Measurements from ENCODE around the gene CDH4. TPM values are rescaled to one million over a fixed set of nuclear protein-coding genes. Genes with fewer than 3 reads are reported as not detected.

CDH4 gene
- total RNA-seq, 1 donor from 2014 or later: not detected

DNA sequence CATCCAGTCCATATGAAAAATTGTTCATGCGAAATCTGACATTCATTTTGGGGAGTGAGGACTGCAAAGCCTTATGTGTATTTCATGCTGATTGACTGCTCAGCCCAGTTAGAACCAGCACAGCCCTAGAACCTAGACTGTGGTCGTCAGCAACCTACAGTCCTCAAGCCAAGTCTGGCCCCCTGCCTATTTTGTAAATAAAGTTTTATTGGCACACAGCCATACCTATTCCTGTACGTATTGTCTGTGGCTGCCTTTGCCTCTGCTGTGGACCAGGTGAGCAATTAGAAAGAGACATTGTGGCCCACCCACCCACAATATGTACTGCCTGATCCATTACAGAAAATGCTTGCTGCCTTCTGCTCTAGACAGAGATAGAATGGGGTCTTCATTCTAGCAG lies 422.6 kb downstream of the CDH4 start:
- no peak for DNase-seq (ENCODE audit: low spot score)
- intact Hi-C loops (cut with DNase I): no loop called here

DNA sequence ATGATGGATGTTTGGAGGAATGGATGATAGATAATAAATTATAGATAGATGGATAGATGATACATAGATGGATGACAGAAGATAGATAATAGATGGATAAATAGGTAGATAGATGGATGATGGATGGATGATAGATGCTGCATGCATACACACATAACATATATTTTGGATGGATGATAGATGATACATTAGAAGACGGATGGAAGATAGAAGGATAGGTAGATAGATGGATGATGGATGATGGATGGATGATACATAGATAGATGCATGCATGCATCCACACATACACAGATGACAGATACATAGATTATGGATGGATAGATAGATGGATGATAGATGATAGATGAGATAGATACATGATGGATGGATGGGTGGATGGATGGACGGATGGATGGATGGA lies 425.9 kb downstream of the CDH4 start:
- intact Hi-C loops (cut with DNase I): no loop called here
- no peak for DNase-seq (ENCODE audit: low spot score)

DNA sequence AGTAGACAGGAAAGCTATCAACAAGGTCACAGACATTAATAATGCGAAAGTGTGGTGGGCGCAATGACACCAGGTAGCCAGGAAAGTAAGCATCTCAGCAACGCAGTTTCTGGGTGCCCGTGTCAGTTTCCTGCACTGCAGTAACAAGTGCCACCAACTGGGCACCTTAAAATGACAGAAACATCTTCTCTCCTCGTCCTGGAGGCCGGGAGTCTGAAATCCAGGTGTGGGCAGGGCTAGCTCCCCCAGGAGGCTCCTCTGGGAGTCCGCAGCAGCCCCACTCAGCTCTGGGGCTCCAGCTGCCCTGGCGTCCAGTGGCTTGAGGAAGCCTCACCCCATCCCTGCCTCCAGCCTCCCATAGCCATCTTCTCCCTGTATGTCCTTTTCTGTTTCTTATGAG lies 426.4 kb downstream of the CDH4 start:
- no peak for DNase-seq (ENCODE audit: low spot score)
- intact Hi-C loops (cut with DNase I): no loop called here

- no peak for DNase-seq (ENCODE audit: low spot score)
- intact Hi-C loops (cut with DNase I): no loop called here
Measured at GRCh38 chr20:61679473-61679872, 427.4 kb downstream of the CDH4 start.

- DNase-seq (ENCODE audit: low spot score): no peak
- intact Hi-C loops (cut with DNase I): no loop called here
Measured at GRCh38 chr20:61680096-61680495, 428.0 kb downstream of the CDH4 start.

- no peak for DNase-seq (ENCODE audit: low spot score)
- intact Hi-C loops (cut with DNase I): no loop called here
Measured at GRCh38 chr20:61682114-61682995, 430.3 kb downstream of the CDH4 start.

DNA sequence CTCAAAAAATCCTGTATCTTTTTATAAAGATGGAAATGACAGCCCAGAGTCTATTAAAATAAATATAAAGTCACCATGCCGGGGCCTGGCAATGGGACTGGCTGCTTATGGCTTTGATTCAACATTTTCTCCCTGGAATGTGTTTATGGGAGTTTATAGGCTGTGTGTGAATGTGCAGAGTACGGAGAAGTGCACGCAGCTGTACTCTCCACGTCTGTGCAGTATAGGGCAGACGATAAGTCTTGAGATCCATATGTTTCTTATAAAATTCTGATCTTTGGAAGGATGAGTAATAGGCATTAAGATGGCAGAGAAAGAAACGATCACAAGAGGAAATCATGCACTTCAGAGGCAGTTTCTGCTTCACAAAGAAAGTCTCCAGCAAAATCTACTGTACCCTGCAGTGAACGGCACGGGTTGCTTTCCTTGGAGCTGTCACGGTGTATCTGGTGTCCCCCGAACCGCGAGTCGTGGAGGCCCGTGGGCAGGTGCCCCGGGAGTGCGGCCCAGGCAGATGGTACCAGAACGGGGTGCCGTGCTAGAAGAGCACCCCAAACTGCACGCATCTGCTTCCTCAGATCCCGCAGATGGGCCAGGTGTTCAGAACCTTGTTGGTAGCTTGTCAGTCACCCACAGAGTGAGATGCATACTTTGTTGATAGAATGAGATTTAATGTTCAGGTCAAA lies 431.1 kb downstream of the CDH4 start:
- intact Hi-C loops (cut with DNase I): no loop called here
- DNase-seq (ENCODE audit: low spot score): no peak

GRCh38 chr20:61683721-61684120 lies 431.7 kb downstream of the CDH4 start:
- DNase-seq (ENCODE audit: low spot score): no peak
- intact Hi-C loops (cut with DNase I): no loop called here

DNA sequence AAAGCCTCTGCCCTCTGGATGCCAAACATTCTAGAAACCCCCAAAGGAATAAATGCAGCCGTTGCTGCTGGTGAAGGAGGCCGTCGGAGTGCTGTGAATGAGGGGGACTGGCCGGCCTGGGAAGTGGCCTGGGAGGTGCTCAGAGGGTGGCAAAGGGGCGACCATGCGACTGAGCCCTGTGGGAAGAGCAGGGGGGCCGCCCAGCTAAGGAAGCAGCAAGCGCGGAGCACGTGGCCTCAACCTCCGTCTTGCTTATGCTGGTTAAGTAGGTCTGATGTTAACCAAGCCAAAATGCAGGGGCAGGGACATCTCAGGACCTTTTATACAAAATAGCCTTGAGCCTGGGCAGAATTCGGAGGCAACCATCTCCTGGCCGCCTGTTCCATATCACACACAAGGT lies 432.1 kb downstream of the CDH4 start:
- no peak for DNase-seq (ENCODE audit: low spot score)
- intact Hi-C loops (cut with DNase I): no loop called here

DNA sequence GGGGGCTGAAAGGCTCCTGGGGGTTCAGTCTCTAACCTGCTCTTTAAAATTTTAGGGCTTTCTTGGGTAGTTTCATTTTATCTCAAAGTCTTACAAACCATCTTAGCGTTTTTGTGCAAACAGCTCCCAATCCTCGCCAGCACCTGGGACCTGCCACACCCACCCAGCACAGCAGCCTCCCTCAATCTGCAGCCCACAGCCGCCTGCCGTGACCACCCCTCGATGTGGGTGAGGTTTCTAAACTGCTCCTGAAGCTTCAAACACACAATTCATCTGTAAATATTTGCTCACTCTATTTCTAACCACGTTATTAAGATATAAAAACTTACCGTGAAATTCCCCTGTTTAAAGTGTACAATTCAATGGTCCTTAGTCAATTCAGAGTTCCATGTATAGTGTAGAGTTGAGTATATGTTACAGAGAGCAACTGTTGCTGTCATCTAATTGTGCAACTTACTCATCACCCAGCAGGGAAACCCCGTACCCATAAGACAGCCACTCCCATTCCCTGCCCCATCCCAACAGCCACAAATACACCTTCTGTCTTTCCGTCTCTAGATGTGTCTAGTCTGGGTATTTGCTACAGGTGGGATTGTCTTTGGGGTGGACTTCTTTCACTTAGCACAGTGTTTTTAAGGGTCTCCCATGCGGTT lies 432.6 kb downstream of the CDH4 start:
- intact Hi-C loops (cut with DNase I): no loop called here
- no peak for DNase-seq (ENCODE audit: low spot score)

- DNase-seq (ENCODE audit: low spot score): no peak
- intact Hi-C loops (cut with DNase I): no loop called here
Measured at GRCh38 chr20:61685462-61685861, 433.4 kb downstream of the CDH4 start.

GRCh38 chr20:61686051-61686936 lies 434.2 kb downstream of the CDH4 start:
- intact Hi-C loops (cut with DNase I): no loop called here
- no peak for DNase-seq (ENCODE audit: low spot score)

GRCh38 chr20:61688411-61688810 lies 436.4 kb downstream of the CDH4 start:
- no peak for DNase-seq (ENCODE audit: low spot score)
- intact Hi-C loops (cut with DNase I): no loop called here

GRCh38 chr20:61690150-61690549 lies 438.1 kb downstream of the CDH4 start:
- DNase-seq (ENCODE audit: low spot score): no peak
- intact Hi-C loops (cut with DNase I): no loop called here

GRCh38 chr20:61690993-61691838 lies 439.2 kb downstream of the CDH4 start:
- intact Hi-C loops (cut with DNase I): no loop called here
- no peak for DNase-seq (ENCODE audit: low spot score)

DNA sequence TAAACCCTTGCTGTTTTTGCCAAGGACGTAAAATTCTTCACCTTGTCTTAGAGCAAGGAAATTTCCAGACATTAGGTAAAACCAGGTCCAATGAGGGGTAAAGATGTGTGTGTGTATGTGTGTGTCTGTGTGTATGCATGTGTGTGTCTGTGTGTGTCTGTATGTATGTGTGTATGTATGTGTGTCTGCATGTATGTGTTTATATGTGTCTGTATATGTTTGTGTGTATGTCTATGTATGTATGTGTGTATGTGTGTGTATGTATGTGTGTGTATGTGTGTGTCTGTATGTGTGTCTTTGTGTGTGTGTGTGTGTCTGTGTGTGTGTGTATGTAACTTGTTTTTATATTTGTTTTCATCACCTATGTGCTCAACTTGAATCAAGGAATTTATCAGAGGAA lies 439.9 kb downstream of the CDH4 start:
- no peak for DNase-seq (ENCODE audit: low spot score)
- intact Hi-C loops (cut with DNase I): no loop called here

DNA sequence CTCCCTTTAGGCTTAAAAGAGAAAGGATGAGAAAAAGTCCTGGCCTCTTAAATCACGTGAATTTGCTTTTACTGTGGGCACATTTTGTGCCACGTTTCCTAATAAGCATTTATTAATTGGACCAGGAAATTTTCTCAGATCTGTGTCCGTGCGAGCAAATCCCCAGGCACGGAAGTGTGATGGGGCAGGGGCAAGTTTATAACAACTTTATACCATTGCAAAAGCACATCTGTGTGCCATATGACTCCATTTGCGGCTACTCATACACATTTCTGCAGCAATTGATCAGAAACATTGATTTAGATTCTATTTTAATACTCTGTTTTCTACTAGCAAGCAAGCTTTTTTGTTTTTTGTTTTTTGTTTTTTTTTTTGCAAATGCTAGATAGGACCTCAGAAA lies 440.4 kb downstream of the CDH4 start:
- DNase-seq (ENCODE audit: low spot score): no peak
- intact Hi-C loops (cut with DNase I): no loop called here

- intact Hi-C loops (cut with DNase I): no loop called here
- no peak for DNase-seq (ENCODE audit: low spot score)
Measured at GRCh38 chr20:61693055-61693600, 441.1 kb downstream of the CDH4 start.

GRCh38 chr20:61694682-61695081 lies 442.6 kb downstream of the CDH4 start:
- DNase-seq (ENCODE audit: low spot score): no peak
- intact Hi-C loops (cut with DNase I): no loop called here
